DND-41 (cell line): ENCODE measurements around the gene IFI27L1.

Source experiments
- CTCF ChIP-seq: IDR thresholded peaks from 2 replicates; pipeline ENCODE4 v1.5.1; 2012; ENCODE audit warnings: borderline replicate concordance, low read length, moderate library complexity, mild to moderate bottlenecking; ENCODE audit not compliant: poor library complexity, severe bottlenecking; ENCODE audit errors: extremely low read depth
- EZH2 ChIP-seq: IDR thresholded peaks from 3 replicates; pipeline ENCODE4 v1.6.1; 2012; ENCODE audit warnings: borderline replicate concordance, low read depth, mild to moderate bottlenecking, moderate library complexity, low read length, inconsistent platforms; ENCODE audit not compliant: severe bottlenecking

- TF ChIP-seq CTCF (no peak), EZH2 (no peak)
Measured at GRCh38 chr14:94142836-94143235, 61.7 kb downstream of the IFI27L1 start.
